Loucy (cell line): ENCODE results near the gene ZNF516.

Experiments
- H2AFZ ChIP-seq: fragments of 200-600 bp; sonication (generic); 2 replicates; pipeline ENCODE4 v1.6.0; 2016; ENCODE audit warnings: antibody characterized with exemption, mild to moderate bottlenecking, low read length, moderate library complexity
- H3F3A ChIP-seq: fragments of 200-600 bp; 2 replicates; pipeline ENCODE4 v1.6.0; 2016; ENCODE audit warnings: antibody characterized with exemption, low read depth, mild to moderate bottlenecking
- H3K27me3 ChIP-seq: fragments of 200-600 bp; sonication (generic); 2 replicates; pipeline ENCODE4 v1.6.1; 2014; ENCODE audit warnings: low read length, mild to moderate bottlenecking; ENCODE audit not compliant: insufficient read depth, poor library complexity, severe bottlenecking
- H3K36me3 ChIP-seq: fragments of 200-600 bp; sonication (generic); 2 replicates; pipeline ENCODE4 v1.6.1; 2016; ENCODE audit warnings: low read length; ENCODE audit not compliant: insufficient read depth
- H3K4me1 ChIP-seq: fragments of 200-600 bp; sonication (generic); 2 replicates; pipeline ENCODE4 v1.5.1; 2014; ENCODE audit warnings: low read length, mild to moderate bottlenecking; ENCODE audit not compliant: insufficient read depth, poor library complexity, severe bottlenecking
- H3K4me2 ChIP-seq: fragments of 200-600 bp; sonication (generic); 2 replicates; pipeline ENCODE4 v1.6.0; 2014; ENCODE audit warnings: antibody characterized with exemption, low read length, low read depth, mild to moderate bottlenecking; ENCODE audit not compliant: poor library complexity, severe bottlenecking
- H3K4me3 ChIP-seq: fragments of 200-600 bp; sonication (generic); 2 replicates; pipeline ENCODE4 v1.5.1; 2014; ENCODE audit warnings: low read length, mild to moderate bottlenecking, mixed read lengths; ENCODE audit not compliant: poor library complexity, severe bottlenecking
- H3K79me2 ChIP-seq: fragments of 200-600 bp; sonication (generic); 2 replicates; pipeline ENCODE4 v1.6.1; 2014; ENCODE audit warnings: low read length; ENCODE audit not compliant: insufficient read depth
- H3K9ac ChIP-seq: fragments of 200-600 bp; sonication (generic); 2 replicates; pipeline ENCODE4 v1.6.0; 2014; ENCODE audit warnings: mild to moderate bottlenecking, low read depth, low read length, moderate library complexity; ENCODE audit not compliant: poor library complexity, severe bottlenecking
- H3K9me2 ChIP-seq: fragments of 200-600 bp; sonication (generic); replicated peaks from 2 replicates; pipeline ENCODE4 v1.6.1; 2016; ENCODE audit warnings: low read depth, low read length, mixed read lengths
- H3K9me3 ChIP-seq: fragments of 200-600 bp; sonication (generic); 2 replicates; pipeline ENCODE4 v1.6.1; 2014; ENCODE audit warnings: mild to moderate bottlenecking, antibody characterized with exemption, low read length, low read depth; ENCODE audit not compliant: insufficient read depth
- H4K20me1 ChIP-seq: fragments of 200-600 bp; sonication (generic); 2 replicates; pipeline ENCODE4 v1.6.0; 2014; ENCODE audit warnings: antibody characterized with exemption, low read length, mild to moderate bottlenecking; ENCODE audit not compliant: insufficient read depth, poor library complexity, severe bottlenecking
- CTCF ChIP-seq: fragments of 200-600 bp; sonication (generic); conservative IDR thresholded peaks from 2 replicates; pipeline ENCODE4 v1.5.1; 2014; ENCODE audit warnings: mild to moderate bottlenecking, antibody characterized with exemption, low read length
- EZH2phosphoT487 ChIP-seq: fragments of 200-600 bp; IDR thresholded peaks from 2 replicates; pipeline ENCODE4 v1.6.1; 2018; ENCODE audit warnings: antibody characterized with exemption, mild to moderate bottlenecking, moderate library complexity, borderline replicate concordance

ZNF516 gene

GRCh38 chr18:76524900-76525698, 30.1 kb upstream of the ZNF516 start:
- Histone ChIP-seq H3F3A (no peaks in the 10 kb centered on the region), H3K4me1 (no peaks in the 10 kb centered on the region), H2AFZ (no peak overlapping the region), H3K27me3 (no peaks in the 10 kb centered on the region), H3K79me2 (no peaks in the 10 kb centered on the region), H3K9me3 (no peaks in the 10 kb centered on the region), H3K4me3 (no peak overlapping the region), H3K36me3 (no peaks in the 10 kb centered on the region), H3K9me2 (no peaks in the 10 kb centered on the region), H3K4me2 (no peak overlapping the region), H4K20me1 (no peaks in the 10 kb centered on the region), H3K9ac (no peak overlapping the region)
- no peak for TF ChIP-seq EZH2phosphoT487
- TF ChIP-seq CTCF, result no peak

GRCh38 chr18:76524477-76524876, 29.4 kb upstream of the ZNF516 start:
- no peaks in the 10 kb centered on the region for H3F3A ChIP-seq
- H3K79me2 ChIP-seq, result no peaks in the 10 kb centered on the region
- no peak for TF ChIP-seq EZH2phosphoT487
- no peak for TF ChIP-seq CTCF
- no peak overlapping the region for H2AFZ ChIP-seq
- no peak overlapping the region for H3K4me2 ChIP-seq
- no peak overlapping the region for H3K9ac ChIP-seq
- H3K4me3 ChIP-seq, result no peak overlapping the region
- no peaks in the 10 kb centered on the region for H3K4me1 ChIP-seq
- no peaks in the 10 kb centered on the region for H4K20me1 ChIP-seq
- H3K36me3 ChIP-seq, result no peaks in the 10 kb centered on the region
- H3K9me2 ChIP-seq, result no peaks in the 10 kb centered on the region
- no peaks in the 10 kb centered on the region for H3K9me3 ChIP-seq
- no peaks in the 10 kb centered on the region for H3K27me3 ChIP-seq

- no peaks in the 10 kb centered on the region for H3K27me3 ChIP-seq
- H3K36me3 ChIP-seq, result no peaks in the 10 kb centered on the region
- no peak overlapping the region for H3K4me3 ChIP-seq
- no peaks in the 10 kb centered on the region for H3K9me3 ChIP-seq
- no peak overlapping the region for H3K4me2 ChIP-seq
- no peaks in the 10 kb centered on the region for H4K20me1 ChIP-seq
- H3K4me1 ChIP-seq, result no peaks in the 10 kb centered on the region
- H3F3A ChIP-seq, result no peaks in the 10 kb centered on the region
- H3K79me2 ChIP-seq, result no peaks in the 10 kb centered on the region
- no peak overlapping the region for H3K9ac ChIP-seq
- no peaks in the 10 kb centered on the region for H3K9me2 ChIP-seq
- TF ChIP-seq EZH2phosphoT487 (no peak), CTCF (no peak)
- no peak overlapping the region for H2AFZ ChIP-seq
Measured at GRCh38 chr18:76522551-76522950, 27.5 kb upstream of the ZNF516 start.
